Endothelial cell of umbilical vein (primary cell): Measurements from ENCODE around the gene SH3BP1. TPM values are rescaled to one million over a fixed set of nuclear protein-coding genes. Genes with fewer than 3 reads are reported as not detected.

Experiments
- BruUV-seq: library from RNA; stranded (reverse); fragments of 400-500 nt; replicated peaks from 2 replicates; lab custom pipeline; 2021; lab: Mats Ljungman, UMichigan
- CTCF ChIA-PET: fragments of 300-600, 350-600 bp; sonication (Branson Sonifier 250); formaldehyde crosslinking; loops from one replicate; lab custom pipeline; 2021; ENCODE audit warnings: antibody characterized with exemption, inconsistent platforms; lab: Charles Lee
- POLR2A ChIA-PET: fragments of 300-600, 350-600 bp; sonication (Branson Sonifier 250); formaldehyde crosslinking; loops from one replicate; lab custom pipeline; 2021; ENCODE audit warnings: antibody characterized with exemption, inconsistent platforms; lab: Charles Lee
- DNase-seq: peaks from one replicate; pipeline ENCODE4 v3.0.0-alpha.2; 2011; ENCODE audit warnings: low read depth, low spot score
- FAIRE-seq: peaks from 2 replicates; lab custom pipeline; 2011; peaks lifted over from hg19 to GRCh38; lab: Jason Lieb, UNC
- H2AFZ ChIP-seq: 2 replicates; pipeline ENCODE4 v1.6.0; 2012; ENCODE audit warnings: low read depth, low read length, control low read depth, inconsistent platforms
- H3K27ac ChIP-seq: 2 replicates; pipeline ENCODE4 v1.5.1; 2011; ENCODE audit warnings: low read depth, mild to moderate bottlenecking, control low read depth, low read length, moderate library complexity; ENCODE audit not compliant: insufficient read depth
- H3K27me3 ChIP-seq, 2 experiments: 2 replicates each; pipeline versions ENCODE4 v1.6.0 to v1.6.1; 2011; ENCODE audit warnings: low read length in 2 of 2, mixed read lengths in 1 of 2; ENCODE audit not compliant: control insufficient read depth in 2 of 2, insufficient read depth in 2 of 2
- H3K36me3 ChIP-seq, 2 experiments: 2 replicates in 1 of 2; 3 replicates in 1 of 2; pipeline ENCODE4 v1.5.1; 2011; ENCODE audit warnings: low read length in 2 of 2, mild to moderate bottlenecking in 1 of 2, moderate library complexity in 1 of 2; ENCODE audit not compliant: control insufficient read depth in 2 of 2, insufficient read depth in 2 of 2; ENCODE audit errors: extremely low read depth in 1 of 2
- H3K4me1 ChIP-seq: 3 replicates; pipeline ENCODE4 v1.5.1; 2011; ENCODE audit warnings: mild to moderate bottlenecking, low read length; ENCODE audit not compliant: control insufficient read depth, insufficient read depth; ENCODE audit errors: extremely low read depth
- H3K4me2 ChIP-seq: 2 replicates; pipeline ENCODE4 v1.6.1; 2011; ENCODE audit warnings: low read length, control low read depth, mixed read lengths; ENCODE audit not compliant: insufficient read depth
- H3K4me3 ChIP-seq, 3 experiments: fragments of 200-600 bp in 1 of 3; sonication (generic), shearing (Covaris generic) in 1 of 3; replicated peaks in 1 of 3; 2 replicates each; pipeline ENCODE4 v1.5.1; 2011 to 2016; ENCODE audit warnings: control low read depth in 3 of 3, low read length in 3 of 3, mild to moderate bottlenecking in 2 of 3, inconsistent platforms in 1 of 3, low read depth in 1 of 3, moderate library complexity in 1 of 3; ENCODE audit not compliant: insufficient read depth in 1 of 3
- H3K79me2 ChIP-seq: 2 replicates; pipeline ENCODE4 v1.6.0; 2012; ENCODE audit warnings: low read length, inconsistent platforms; ENCODE audit not compliant: control insufficient read depth, insufficient read depth
- H3K9ac ChIP-seq: replicated peaks from 2 replicates; pipeline ENCODE3; 2011; ENCODE audit warnings: low read length, control low read depth; ENCODE audit not compliant: insufficient read depth; ENCODE audit errors: extremely low read depth
- H3K9me1 ChIP-seq: replicated peaks from 3 replicates; pipeline ENCODE4 v1.6.0; 2011; ENCODE audit warnings: mild to moderate bottlenecking, low read length; ENCODE audit not compliant: control insufficient read depth, insufficient read depth; ENCODE audit errors: extremely low read depth
- H3K9me3 ChIP-seq: replicated peaks from 2 replicates; pipeline ENCODE4 v1.5.1; 2012; ENCODE audit warnings: low read length, inconsistent platforms; ENCODE audit not compliant: control insufficient read depth, insufficient read depth
- H4K20me1 ChIP-seq: replicated peaks from 2 replicates; pipeline ENCODE3; 2011; ENCODE audit warnings: mild to moderate bottlenecking, low read length; ENCODE audit not compliant: control insufficient read depth, insufficient read depth; ENCODE audit errors: extremely low read depth
- CTCF ChIP-seq, 2 donors: IDR thresholded peaks; 1 replicate in 1 of 2; 2 replicates in 1 of 2; pipeline ENCODE4 v1.5.1; 2011; ENCODE audit warnings: low read length in 2 of 2, mild to moderate bottlenecking in 2 of 2, moderate library complexity in 2 of 2, control low read depth in 1 of 2, inconsistent platforms in 1 of 2, low read depth in 1 of 2; ENCODE audit not compliant: insufficient read depth in 1 of 2; ENCODE audit errors: extremely low read depth in 1 of 2
- EZH2 ChIP-seq: IDR thresholded peaks from 2 replicates; pipeline ENCODE4 v1.6.1; 2012; ENCODE audit warnings: borderline replicate concordance, low read depth, mild to moderate bottlenecking, moderate library complexity, low read length, inconsistent platforms; ENCODE audit not compliant: severe bottlenecking
- FOS ChIP-seq: IDR thresholded peaks from 2 replicates; pipeline ENCODE4 v1.6.1; 2011; ENCODE audit warnings: mild to moderate bottlenecking, low read length, moderate library complexity, borderline replicate concordance; ENCODE audit not compliant: insufficient read depth
- GATA2 ChIP-seq: IDR thresholded peaks from 2 replicates; pipeline ENCODE4 v1.7.0; 2011; ENCODE audit warnings: low read depth, mild to moderate bottlenecking, moderate library complexity, mixed read lengths, low read length; ENCODE audit not compliant: insufficient read length, insufficient read depth
- JUN ChIP-seq: IDR thresholded peaks from 2 replicates; pipeline ENCODE4 v1.6.1; 2011; ENCODE audit warnings: borderline replicate concordance, low read depth; ENCODE audit not compliant: insufficient read length, insufficient read depth
- MAX ChIP-seq: IDR thresholded peaks from 2 replicates; pipeline ENCODE4 v1.6.1; 2011; ENCODE audit not compliant: insufficient read depth, insufficient read length
- MYC ChIP-seq: IDR thresholded peaks from one replicate; pipeline ENCODE4 v1.6.1; 2011; ENCODE audit warnings: mild to moderate bottlenecking, low read depth, low read length
- POLR2A ChIP-seq: IDR thresholded peaks from 2 replicates; pipeline ENCODE4 v1.6.1; 2012; ENCODE audit warnings: low read depth, mild to moderate bottlenecking, control low read depth, low read length
- POLR2AphosphoS5 ChIP-seq: IDR thresholded peaks from 2 replicates; pipeline ENCODE4 v1.6.1; 2012; ENCODE audit warnings: low read depth, mild to moderate bottlenecking, control low read depth, low read length, moderate library complexity; ENCODE audit not compliant: insufficient read depth
- dilution Hi-C: fragments of 300-500 bp; cut with MboI; formaldehyde crosslinking; loops from one replicate; pipeline ENCODE4 v1.15.0; 2019; ENCODE audit warnings: low sequenced_read_pairs; ENCODE audit not compliant: extremely low pct_ligation_motif_present
- intact Hi-C: fragments of 100-400 bp; cut with micrococcal nuclease; formaldehyde crosslinking; loops from one replicate; pipeline ENCODE4 v1.10.0; 2022
- polyA plus RNA-seq, 4 experiments: library from polyadenylated mRNA; depleted of rRNA in 3 of 4; stranded (reverse) in 3 of 4; unstranded in 1 of 4; fragments of >200 nt; gene quantifications; 2 replicates each; pipeline versions ENCODE4 v1.2.1 to v1.2.3, GENCODE V29; 2011 to 2012; ENCODE audit warnings: missing spikeins in 1 of 4
- total RNA-seq: library from RNA; stranded (reverse); gene quantifications from 2 replicates; pipeline ENCODE4 v1.2.3, GENCODE V29; 2021

SH3BP1 gene
- total and polyA plus RNA-seq, 2 donors (not counting 3 experiments of a cell fraction or from before 2014, with no cell fraction given) = 2.3 to 4.3 TPM

- DNase-seq (no peak), FAIRE-seq (no peak)
- no peak for TF ChIP-seq GATA2
- TF ChIP-seq CTCF (IDR thresholded peaks at IDR 0.05; ENCODE audit: extremely low read depth in 1 of 2, insufficient read depth in 1 of 2, low read depth in 1 of 2, low read length in 2 of 2) = no peak
- TF ChIP-seq MYC = no peak
- no peak for TF ChIP-seq FOS
- TF ChIP-seq POLR2AphosphoS5 = no peak
- TF ChIP-seq JUN = no peak
- TF ChIP-seq POLR2A = no peak
- TF ChIP-seq EZH2 = no peak
- TF ChIP-seq MAX = no peak
- dilution Hi-C loops = no loop called here
- peaks cover 7% of the 10 kb centered on the region for H3K4me1 ChIP-seq
- H2AFZ ChIP-seq = no peak overlapping the region
- no peak overlapping the region for H3K27ac ChIP-seq
- CTCF ChIA-PET = interaction anchor here (1.0 to 3.3 kb wide), 3 partner anchors 9 to 16 kb away, joined by 3 to 28 read pairs (median 5); no protein-coding TSS in a partner anchor
- peaks cover 0 to 5% of the 10 kb centered on the region in 2 experiments for H3K36me3 ChIP-seq
- H3K79me2 ChIP-seq = no peaks in the 10 kb centered on the region
- intact Hi-C loops = no loop called here
- H3K27me3 ChIP-seq = no peaks in the 10 kb centered on the region
- no TSS peak for BruUV-seq
- no peak overlapping the region for H3K9ac ChIP-seq
- no peaks in the 10 kb centered on the region for H3K9me3 ChIP-seq
- no peaks in the 10 kb centered on the region for H4K20me1 ChIP-seq
- POLR2A ChIA-PET = no interaction called here
- no peak overlapping the region for H3K4me3 ChIP-seq
- H3K4me2 ChIP-seq = no peak overlapping the region
- no peaks in the 10 kb centered on the region for H3K9me1 ChIP-seq
Measured at GRCh38 chr22:37627121-37627520, 12.3 kb upstream of the SH3BP1 start.
